Endothelial cell of umbilical vein (primary cell): Measurements from ENCODE around the gene SERPINA12.

Source experiments
- CTCF ChIP-seq, 2 donors: IDR thresholded peaks; 1 replicate in 1 of 2; 2 replicates in 1 of 2; pipeline ENCODE4 v1.5.1; 2011; ENCODE audit warnings: low read length in 2 of 2, mild to moderate bottlenecking in 2 of 2, moderate library complexity in 2 of 2, control low read depth in 1 of 2, inconsistent platforms in 1 of 2, low read depth in 1 of 2; ENCODE audit not compliant: insufficient read depth in 1 of 2; ENCODE audit errors: extremely low read depth in 1 of 2
- EZH2 ChIP-seq: IDR thresholded peaks from 2 replicates; pipeline ENCODE4 v1.6.1; 2012; ENCODE audit warnings: borderline replicate concordance, low read depth, mild to moderate bottlenecking, moderate library complexity, low read length, inconsistent platforms; ENCODE audit not compliant: severe bottlenecking
- MYC ChIP-seq: IDR thresholded peaks from one replicate; pipeline ENCODE4 v1.6.1; 2011; ENCODE audit warnings: mild to moderate bottlenecking, low read depth, low read length
- POLR2A ChIP-seq: IDR thresholded peaks from 2 replicates; pipeline ENCODE4 v1.6.1; 2012; ENCODE audit warnings: low read depth, mild to moderate bottlenecking, control low read depth, low read length
- POLR2AphosphoS5 ChIP-seq: IDR thresholded peaks from 2 replicates; pipeline ENCODE4 v1.6.1; 2012; ENCODE audit warnings: low read depth, mild to moderate bottlenecking, control low read depth, low read length, moderate library complexity; ENCODE audit not compliant: insufficient read depth

- TF ChIP-seq CTCF (IDR thresholded peaks at IDR 0.05; ENCODE audit: extremely low read depth in 1 of 2, insufficient read depth in 1 of 2, low read depth in 1 of 2, low read length in 2 of 2): no peak
- TF ChIP-seq MYC: no peak
- no peak for TF ChIP-seq POLR2AphosphoS5
- no peak for TF ChIP-seq POLR2A
- no peak for TF ChIP-seq EZH2
Measured at GRCh38 chr14:94499673-94500072, 9.6 kb downstream of the SERPINA12 start.
